Measurements from ENCODE around the gene NME4.

The NME4 gene

GRCh38 chr16:371515-372301 lies 25.3 kb upstream of the NME4 start:
- Mint-ChIP-seq H3K9me3 (no peaks in the 10 kb centered on the region), H3K36me3 (ENCODE audit: low read depth) (peaks cover 10% of the 10 kb centered on the region), H3K27ac (no peak overlapping the region), H3K27me3 (ENCODE audit: low read depth) (no peaks in the 10 kb centered on the region), H3K4me1 (peaks cover 13% of the 10 kb centered on the region), H3K4me3 (peak overlapping the region; percentile 59 to 77 (median 69))
- TF ChIP-seq CTCF (IDR thresholded peaks at IDR 0.05; ENCODE audit: unreplicated experiment in 3 of 3), result no peak

- Mint-ChIP-seq H3K36me3 (ENCODE audit: low read depth) (peaks cover 4% of the 10 kb centered on the region), H3K27me3 (ENCODE audit: low read depth) (no peaks in the 10 kb centered on the region), H3K27ac (no peak overlapping the region), H3K4me1 (peaks cover 13% of the 10 kb centered on the region), H3K4me3 (peak overlapping the region in 1 of 3 experiments; percentile 26), H3K9me3 (no peaks in the 10 kb centered on the region)
- no peak for TF ChIP-seq CTCF (IDR thresholded peaks at IDR 0.05; ENCODE audit: unreplicated experiment in 3 of 3)
Measured at GRCh38 chr16:372302-372983, 24.6 kb upstream of the NME4 start.

- Mint-ChIP-seq H3K4me1 (peaks cover 13% of the 10 kb centered on the region), H3K27ac (no peak overlapping the region), H3K27me3 (ENCODE audit: low read depth) (no peaks in the 10 kb centered on the region), H3K4me3 (peak overlapping the region; percentile 48 to 54 (median 52)), H3K9me3 (no peaks in the 10 kb centered on the region), H3K36me3 (ENCODE audit: low read depth) (peaks cover 4% of the 10 kb centered on the region)
- TF ChIP-seq CTCF (IDR thresholded peaks at IDR 0.05; ENCODE audit: unreplicated experiment in 3 of 3), result no peak
Measured at GRCh38 chr16:373020-373598, 23.9 kb upstream of the NME4 start.

GRCh38 chr16:373848-374615 lies 23.0 kb upstream of the NME4 start:
- no peak for TF ChIP-seq CTCF (IDR thresholded peaks at IDR 0.05; ENCODE audit: unreplicated experiment in 3 of 3)
- Mint-ChIP-seq H3K9me3 (no peaks in the 10 kb centered on the region), H3K27ac (no peak overlapping the region), H3K36me3 (ENCODE audit: low read depth) (peaks cover 4% of the 10 kb centered on the region), H3K27me3 (ENCODE audit: low read depth) (no peaks in the 10 kb centered on the region), H3K4me3 (no peak overlapping the region), H3K4me1 (peaks cover 13% of the 10 kb centered on the region)

- H3K27me3 Mint-ChIP-seq (ENCODE audit: low read depth), result no peaks in the 10 kb centered on the region
- no peaks in the 10 kb centered on the region for H3K9me3 Mint-ChIP-seq
- no peak for TF ChIP-seq CTCF (IDR thresholded peaks at IDR 0.05; ENCODE audit: unreplicated experiment in 3 of 3)
- peaks cover 4% of the 10 kb centered on the region for H3K36me3 Mint-ChIP-seq (ENCODE audit: low read depth)
- no peak overlapping the region for H3K27ac Mint-ChIP-seq
- H3K4me1 Mint-ChIP-seq, result peaks cover 13% of the 10 kb centered on the region
- H3K4me3 Mint-ChIP-seq, result no peak overlapping the region
Measured at GRCh38 chr16:374616-374926, 22.4 kb upstream of the NME4 start.
